ENCODE data around the gene IL34. TPM values are rescaled to one million over a fixed set of nuclear protein-coding genes. Genes with fewer than 3 reads are reported as not detected.

The IL34 gene
- total RNA-seq, 2 experiments from 2014 or later = not detected

- ChIA-PET CTCF (interaction anchor here (1.2 kb wide), 1 partner anchor 86 kb away, joined by 5 read pairs; no protein-coding TSS in a partner anchor), POLR2A (no interaction called here)
These were observed 38.9 kb downstream of the IL34 start for GRCh38 chr16:70685061-70685937.

GRCh38 chr16:70685938-70686375 lies 39.6 kb downstream of the IL34 start, which contains the start of gene MTSS2:
TSS of gene MTSS2 (minus strand) at chr16:70686053. CDS start at chr16:70685791, 262 bp downstream.
- ChIA-PET CTCF (no interaction called here), POLR2A (no interaction called here)

- POLR2A ChIA-PET = no interaction called here
- CTCF ChIA-PET = interaction anchor here (1.7 kb wide), 1 partner anchor 85 kb away, joined by 8 read pairs; no protein-coding TSS in a partner anchor
These were observed 40.2 kb downstream of the IL34 start for GRCh38 chr16:70686376-70687101.

- ChIA-PET CTCF (interaction anchor here (0.9 to 2.2 kb wide), 3 partner anchors 8 to 84 kb away, joined by 3 to 8 read pairs (median 6); no protein-coding TSS in a partner anchor), POLR2A (no interaction called here)
These were observed 40.7 kb downstream of the IL34 start for GRCh38 chr16:70687102-70687511.

- CTCF ChIA-PET = interaction anchor here (0.5 to 2.2 kb wide), 4 partner anchors 8 to 366 kb away, joined by 3 to 8 read pairs (median 6); no protein-coding TSS in a partner anchor
- POLR2A ChIA-PET = no interaction called here
These were observed 41.4 kb downstream of the IL34 start for GRCh38 chr16:70687671-70688245.

- POLR2A ChIA-PET = no interaction called here
- CTCF ChIA-PET = interaction anchor here (0.5 to 2.2 kb wide), 3 partner anchors 9 to 366 kb away, joined by 3 to 6 read pairs (median 5); no protein-coding TSS in a partner anchor
These were observed 41.9 kb downstream of the IL34 start for GRCh38 chr16:70688246-70688742.

- CTCF ChIA-PET = interaction anchor here (0.7 to 2.2 kb wide), 2 partner anchors 10 to 81 kb away, joined by 3 to 6 read pairs; no protein-coding TSS in a partner anchor
These were observed 42.9 kb downstream of the IL34 start for GRCh38 chr16:70689035-70689969.

GRCh38 chr16:70689970-70690891 lies 43.9 kb downstream of the IL34 start:
- ChIA-PET CTCF (no interaction called here), POLR2A (no interaction called here)

More at GRCh38 chr16:70689035-70689969, 42.9 kb downstream of the IL34 start:
- POLR2A ChIA-PET = no interaction called here

GRCh38 chr16:70691223-70692129 lies 45.1 kb downstream of the IL34 start:
- ChIA-PET POLR2A (interaction anchor here (0.6 kb wide), 1 partner anchor 80 kb away, joined by 4 read pairs; no protein-coding TSS in a partner anchor), CTCF (no interaction called here)

GRCh38 chr16:70692130-70692872 lies 45.9 kb downstream of the IL34 start:
- ChIA-PET CTCF (no interaction called here), POLR2A (no interaction called here)

- ChIA-PET CTCF (no interaction called here), POLR2A (no interaction called here)
These were observed 46.7 kb downstream of the IL34 start for GRCh38 chr16:70692873-70693671.

- CTCF ChIA-PET = no interaction called here
- POLR2A ChIA-PET = no interaction called here
These were observed 47.9 kb downstream of the IL34 start for GRCh38 chr16:70694088-70694867.

- ChIA-PET POLR2A (no interaction called here), CTCF (interaction anchor here (1.6 kb wide), 1 partner anchor 43 kb away, joined by 4 read pairs; no protein-coding TSS in a partner anchor)
These were observed 48.5 kb downstream of the IL34 start for GRCh38 chr16:70694868-70695218.

- CTCF ChIA-PET = interaction anchor here (1.6 kb wide), 1 partner anchor 43 kb away, joined by 4 read pairs; no protein-coding TSS in a partner anchor
- POLR2A ChIA-PET = no interaction called here
These were observed 49.1 kb downstream of the IL34 start for GRCh38 chr16:70695331-70696070.

All from activated CD8-positive, alpha-beta memory T cell treated with anti-CD3 and anti-CD28 coated beads for 36 hours (primary cell).